HS-27A (cell line): ENCODE data around the gene MAGEB18.

ENCODE experiments used
- DNase-seq: peaks from one replicate; pipeline ENCODE4 v3.0.0-alpha.2; 2012; ENCODE audit warnings: low read depth, missing footprints

Gene MAGEB18

DNA sequence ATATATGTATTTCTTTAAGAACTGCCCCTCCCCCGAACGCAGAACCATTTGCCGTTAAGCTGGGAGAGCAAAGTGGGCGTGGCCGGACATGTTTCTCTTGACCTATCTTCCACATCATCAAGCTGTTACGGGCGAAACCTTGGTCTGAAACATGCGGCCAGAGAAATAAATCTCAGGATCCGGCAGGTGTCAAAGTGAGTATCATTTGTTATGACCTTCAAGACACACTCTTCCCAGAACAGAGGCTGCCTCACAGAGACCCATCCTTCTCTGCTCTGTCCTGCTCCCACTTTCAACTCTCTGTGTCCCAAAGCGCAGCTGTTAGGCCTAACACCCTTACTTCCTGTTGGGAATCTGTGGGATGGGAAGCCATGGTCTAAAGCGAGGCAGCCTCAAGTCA, at the start of gene MAGEB18:
Gene MAGEB18 (plus strand): TSS at position 70 of the 400 bp plus-strand sequence. CDS start 643 bp downstream, outside the sequence.
- no peak for DNase-seq

- no peak for DNase-seq
Observed at GRCh38 chrX:26100421-26100920, 37.7 kb upstream of the MAGEB18 start.

DNA sequence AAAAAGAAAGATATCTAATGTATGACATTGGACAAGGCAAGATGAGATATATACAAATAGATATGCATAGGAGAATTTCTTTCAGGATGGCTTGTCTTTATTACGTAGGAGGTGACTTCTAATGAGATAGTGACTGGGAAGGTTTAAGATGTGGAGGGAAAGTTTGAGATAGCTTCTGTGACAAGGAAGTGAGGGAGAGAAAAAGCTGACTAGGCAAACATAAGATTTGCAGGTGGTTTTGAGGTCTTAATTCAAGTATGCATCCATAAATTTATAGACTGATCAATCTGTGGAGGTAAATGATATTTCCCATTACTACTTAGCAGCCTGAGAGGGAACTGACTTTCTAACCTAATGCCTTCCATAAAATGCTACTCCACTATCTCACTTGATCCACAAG, 29.0 kb upstream of the MAGEB18 start:
- no peak for DNase-seq

DNA sequence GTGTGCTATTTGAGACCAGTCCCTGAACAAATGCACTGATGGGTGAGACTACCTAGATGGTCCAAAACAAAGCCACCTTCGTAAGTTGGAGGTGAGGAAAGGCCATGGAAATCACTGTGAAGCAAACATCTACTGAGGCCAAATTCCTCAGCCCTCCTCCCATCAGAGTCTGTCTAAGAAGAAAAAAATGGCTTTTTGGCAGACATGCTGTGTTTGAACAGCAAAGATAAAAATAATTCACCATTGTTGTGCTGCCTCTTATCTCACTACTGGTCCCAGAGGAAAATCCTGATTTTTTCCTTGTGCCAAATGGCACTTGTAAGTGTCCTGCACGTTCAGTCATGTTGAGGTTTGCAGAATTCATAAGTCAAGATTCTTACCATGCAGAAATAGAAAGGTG, 7.9 kb downstream of the MAGEB18 start:
- DNase-seq, result no peak

GRCh38 chrX:26160301-26160700, 22.2 kb downstream of the MAGEB18 start, which contains the start of gene MAGEB6B:
Gene MAGEB6B (plus strand): TSS chrX:26160601. CDS start chrX:26160601, 0 bp downstream.
- no peak for DNase-seq
